ENCODE measurements around the gene COL12A1.
"Not testable (repeated sequence)": the region's sequence is repeated elsewhere in the genome, so short reads cannot be mapped to it uniquely, and the experiment has no call there.

Gene COL12A1

GRCh38 chr6:75211920-75212590 lies 6.2 kb upstream of the COL12A1 start:
- no peak for DNase-seq

GRCh38 chr6:75210885-75211739 lies 5.3 kb upstream of the COL12A1 start:
- peak; percentile 56 for DNase-seq

GRCh38 chr6:75209184-75209723 lies 3.4 kb upstream of the COL12A1 start:
- DNase-seq = no peak

- peak; percentile 52 for DNase-seq
These were observed 2.7 kb upstream of the COL12A1 start for GRCh38 chr6:75208298-75209183.

GRCh38 chr6:75206576-75207342 lies 906 bp upstream of the COL12A1 start:
- no peak for DNase-seq

GRCh38 chr6:75204959-75205775 lies 686 bp downstream of the COL12A1 start:
- no peak for DNase-seq

GRCh38 chr6:75204217-75204958 lies 1.5 kb downstream of the COL12A1 start:
- peak; percentile 60 for DNase-seq

- no peak for DNase-seq
These were observed 2.1 kb downstream of the COL12A1 start for GRCh38 chr6:75203721-75204120.

- DNase-seq = no peak
These were observed 3.1 kb downstream of the COL12A1 start for GRCh38 chr6:75202676-75203131.

GRCh38 chr6:75201901-75202672 lies 3.8 kb downstream of the COL12A1 start:
- DNase-seq = no peak

GRCh38 chr6:75201021-75201420 lies 4.8 kb downstream of the COL12A1 start:
- DNase-seq = no peak

GRCh38 chr6:75199889-75200288 lies 6.0 kb downstream of the COL12A1 start:
- no peak for DNase-seq

- DNase-seq = no peak
These were observed 9.7 kb downstream of the COL12A1 start for GRCh38 chr6:75196081-75196687.

GRCh38 chr6:75188221-75188925 lies 17.5 kb downstream of the COL12A1 start:
- DNase-seq = no peak

- DNase-seq = not testable (repeated sequence)
These were observed 19.3 kb downstream of the COL12A1 start for GRCh38 chr6:75186581-75186980.

- no peak for DNase-seq
These were observed 22.7 kb downstream of the COL12A1 start for GRCh38 chr6:75183099-75183541.

GRCh38 chr6:75180864-75181263 lies 25.0 kb downstream of the COL12A1 start:
- no peak for DNase-seq

GRCh38 chr6:75178757-75179156 lies 27.1 kb downstream of the COL12A1 start:
- DNase-seq = no peak

Measured in NCI-H2171 treated with DMSO at 0.1 percent for 48 hours (cell line).